ENCODE data around the gene C20orf144.

C20orf144 gene

DNA sequence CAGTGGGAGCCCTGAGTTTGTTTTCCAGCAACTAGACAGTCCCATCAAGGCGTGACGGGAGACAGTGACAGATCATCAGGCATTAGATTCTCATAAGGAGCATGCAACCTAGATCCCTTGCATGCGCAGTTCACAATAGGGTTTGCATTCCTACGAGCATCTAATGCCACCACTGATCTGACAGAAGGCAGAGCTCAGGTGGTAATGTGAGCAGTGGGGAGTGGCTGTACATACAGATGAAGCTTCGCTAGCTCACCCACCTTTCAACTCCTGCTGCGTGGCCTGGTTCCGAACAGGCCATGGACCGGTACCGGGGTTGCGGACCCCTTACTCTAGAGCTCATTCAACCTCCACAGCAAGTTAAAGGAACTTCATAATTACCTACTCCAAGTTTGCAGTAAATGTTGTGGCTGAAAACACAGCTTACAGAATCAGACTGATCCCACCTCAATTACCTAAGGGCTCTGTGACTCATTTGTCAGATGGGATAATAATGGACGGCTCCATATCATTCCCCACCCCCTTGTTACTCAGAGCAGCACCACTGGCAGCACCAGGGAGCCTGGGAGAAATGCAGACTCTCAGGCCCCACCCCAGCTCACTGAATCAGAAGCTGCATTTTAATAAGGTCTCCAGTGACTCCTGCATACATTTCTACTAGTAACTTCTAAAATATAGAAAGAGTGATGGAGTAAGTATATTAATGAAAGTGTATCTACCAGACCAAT lies 42.2 kb downstream of the C20orf144 start:
- H3K27me3 Mint-ChIP-seq (ENCODE audit: low read depth, poor library complexity), result no peaks in the 10 kb centered on the region
- no peak overlapping the region for H3K27ac Mint-ChIP-seq
- DNase-seq, result no peak
- TF ChIP-seq, protein P1, sequence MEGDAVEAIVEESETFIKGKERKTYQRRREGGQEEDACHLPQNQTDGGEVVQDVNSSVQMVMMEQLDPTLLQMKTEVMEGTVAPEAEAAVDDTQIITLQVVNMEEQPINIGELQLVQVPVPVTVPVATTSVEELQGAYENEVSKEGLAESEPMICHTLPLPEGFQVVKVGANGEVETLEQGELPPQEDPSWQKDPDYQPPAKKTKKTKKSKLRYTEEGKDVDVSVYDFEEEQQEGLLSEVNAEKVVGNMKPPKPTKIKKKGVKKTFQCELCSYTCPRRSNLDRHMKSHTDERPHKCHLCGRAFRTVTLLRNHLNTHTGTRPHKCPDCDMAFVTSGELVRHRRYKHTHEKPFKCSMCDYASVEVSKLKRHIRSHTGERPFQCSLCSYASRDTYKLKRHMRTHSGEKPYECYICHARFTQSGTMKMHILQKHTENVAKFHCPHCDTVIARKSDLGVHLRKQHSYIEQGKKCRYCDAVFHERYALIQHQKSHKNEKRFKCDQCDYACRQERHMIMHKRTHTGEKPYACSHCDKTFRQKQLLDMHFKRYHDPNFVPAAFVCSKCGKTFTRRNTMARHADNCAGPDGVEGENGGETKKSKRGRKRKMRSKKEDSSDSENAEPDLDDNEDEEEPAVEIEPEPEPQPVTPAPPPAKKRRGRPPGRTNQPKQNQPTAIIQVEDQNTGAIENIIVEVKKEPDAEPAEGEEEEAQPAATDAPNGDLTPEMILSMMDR (IDR thresholded peaks at IDR 0.05), result no peak
- peaks cover 32% of the 10 kb centered on the region for H3K9me3 Mint-ChIP-seq
- no peaks in the 10 kb centered on the region for H3K36me3 Mint-ChIP-seq (ENCODE audit: low read depth)
- H3K4me3 Mint-ChIP-seq, result no peak overlapping the region
- no peaks in the 10 kb centered on the region for H3K4me1 Mint-ChIP-seq

DNA sequence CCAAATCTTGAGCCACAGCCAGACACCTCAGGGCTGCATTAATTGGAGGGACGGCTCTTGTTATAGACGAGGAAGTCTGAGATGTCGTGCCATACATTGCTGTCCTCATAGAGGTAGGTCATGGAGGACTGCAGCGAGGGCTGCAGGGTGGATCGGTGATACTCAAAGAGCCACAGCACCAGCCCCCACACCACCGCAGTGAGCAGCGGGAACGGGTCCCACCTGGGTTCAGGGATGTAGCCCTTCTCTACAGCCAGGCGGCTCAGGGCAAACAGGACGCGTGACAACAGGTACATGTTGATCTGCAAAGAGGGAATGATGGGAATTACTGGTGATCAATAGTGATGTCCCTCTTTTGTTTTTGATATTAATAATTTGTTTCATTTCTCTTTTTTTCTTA lies 45.5 kb downstream of the C20orf144 start:
- Mint-ChIP-seq H3K36me3 (ENCODE audit: low read depth) (no peaks in the 10 kb centered on the region), H3K27me3 (ENCODE audit: low read depth, poor library complexity) (no peaks in the 10 kb centered on the region), H3K4me3 (no peak overlapping the region), H3K9me3 (peaks cover 14% of the 10 kb centered on the region), H3K27ac (no peak overlapping the region), H3K4me1 (no peaks in the 10 kb centered on the region)
- DNase-seq, result no peak
- TF ChIP-seq, protein P1 (IDR thresholded peaks at IDR 0.05), result no peak

DNA sequence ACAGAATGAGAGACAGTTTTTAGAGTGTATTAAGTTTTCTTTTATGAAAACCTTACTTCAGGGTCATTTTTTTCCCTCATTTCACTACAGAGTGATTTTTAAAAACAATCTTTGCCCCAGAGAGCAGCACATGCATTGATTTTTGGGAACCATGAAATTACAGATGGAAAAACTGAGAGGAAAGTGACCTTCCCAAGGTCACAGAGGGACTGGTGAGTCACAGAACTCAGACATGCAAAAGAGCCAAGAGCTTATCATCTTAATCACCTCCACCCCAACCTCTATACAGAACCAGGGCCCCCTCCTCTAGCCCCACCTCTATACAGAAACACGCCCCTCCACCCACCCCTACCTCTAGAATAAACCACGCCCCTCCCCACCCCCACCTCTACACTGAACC lies 47.3 kb downstream of the C20orf144 start:
- no peak overlapping the region for H3K27ac Mint-ChIP-seq
- H3K9me3 Mint-ChIP-seq, result peaks cover 2% of the 10 kb centered on the region
- no peaks in the 10 kb centered on the region for H3K36me3 Mint-ChIP-seq (ENCODE audit: low read depth)
- no peak overlapping the region for H3K4me3 Mint-ChIP-seq
- TF ChIP-seq, protein P1 (IDR thresholded peaks at IDR 0.05), result no peak
- peaks cover 3% of the 10 kb centered on the region for H3K27me3 Mint-ChIP-seq (ENCODE audit: low read depth, poor library complexity)
- DNase-seq, result no peak
- H3K4me1 Mint-ChIP-seq, result no peaks in the 10 kb centered on the region

DNA sequence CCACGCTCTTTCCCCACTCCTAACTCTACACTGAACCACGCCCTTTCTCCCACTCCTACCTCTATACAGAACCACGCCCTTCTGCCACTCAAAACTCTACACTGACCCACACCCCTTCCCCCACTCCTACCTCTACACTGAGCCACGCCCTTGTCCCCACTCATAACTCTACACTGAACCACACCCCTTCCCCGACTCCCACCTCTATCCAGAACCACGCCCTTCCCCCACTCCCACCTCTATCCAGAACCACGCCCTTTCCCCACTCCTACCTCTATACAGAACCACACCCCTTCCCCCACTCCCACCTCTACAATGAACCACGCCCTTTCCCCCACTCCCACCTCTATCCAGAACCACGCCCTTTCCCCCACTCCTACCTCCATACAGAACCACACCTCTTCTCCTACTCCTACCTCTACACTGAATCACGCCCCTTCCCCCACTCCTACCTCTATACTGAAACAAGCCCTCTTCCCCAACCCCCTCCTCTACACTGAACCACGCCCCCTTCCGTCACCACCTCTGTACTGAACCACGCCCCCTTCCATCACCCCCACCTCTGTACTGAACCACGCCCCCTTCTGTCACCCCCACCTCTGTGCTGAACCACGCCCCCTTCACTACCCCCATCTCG lies 47.9 kb downstream of the C20orf144 start:
- Mint-ChIP-seq H3K9me3 (no peaks in the 10 kb centered on the region), H3K4me1 (no peaks in the 10 kb centered on the region), H3K4me3 (no peak overlapping the region), H3K27ac (no peak overlapping the region), H3K27me3 (ENCODE audit: low read depth, poor library complexity) (peaks cover 4% of the 10 kb centered on the region), H3K36me3 (ENCODE audit: low read depth) (no peaks in the 10 kb centered on the region)
- no peak for DNase-seq
- TF ChIP-seq, protein P1 (IDR thresholded peaks at IDR 0.05), result no peak

DNA sequence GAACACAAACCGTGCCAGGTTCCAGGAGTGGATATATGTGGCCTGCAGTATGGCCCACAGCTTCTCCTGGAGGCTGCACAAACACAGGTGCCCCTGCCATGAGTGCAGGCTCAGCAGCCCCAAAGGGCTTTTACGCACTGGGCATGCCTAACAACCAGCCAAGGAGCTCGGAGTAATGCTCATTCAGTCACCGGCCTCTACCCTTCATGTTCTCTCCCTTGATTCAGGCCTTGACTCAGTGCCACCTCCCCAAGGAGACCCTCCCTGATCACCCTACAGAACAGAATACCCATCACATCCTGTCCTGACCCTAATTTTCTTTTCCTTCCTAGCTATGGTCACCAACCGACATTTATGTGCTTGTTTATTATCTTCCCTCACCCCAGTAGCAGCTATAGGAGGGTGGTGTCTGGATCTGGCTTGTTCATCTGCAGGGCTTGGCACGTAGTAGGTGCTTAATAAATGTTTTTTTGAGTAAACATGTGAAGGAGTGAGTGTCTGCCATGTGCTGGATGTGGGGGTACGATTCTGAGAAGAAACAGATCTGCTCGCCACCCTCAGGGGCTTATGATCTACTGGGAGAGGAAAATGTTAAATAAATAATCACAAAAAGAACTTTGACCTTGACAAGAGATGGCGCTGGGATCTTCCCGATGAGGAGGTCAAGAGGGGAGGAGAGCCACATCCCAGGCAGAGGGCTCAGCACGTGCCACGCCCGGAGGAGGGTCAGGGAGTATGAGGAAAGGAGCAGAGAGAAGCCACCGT lies 48.7 kb downstream of the C20orf144 start:
- no peaks in the 10 kb centered on the region for H3K4me1 Mint-ChIP-seq
- no peaks in the 10 kb centered on the region for H3K9me3 Mint-ChIP-seq
- peaks cover 4% of the 10 kb centered on the region for H3K27me3 Mint-ChIP-seq (ENCODE audit: low read depth, poor library complexity)
- no peak overlapping the region for H3K4me3 Mint-ChIP-seq
- TF ChIP-seq, protein P1 (IDR thresholded peaks at IDR 0.05), result no peak
- H3K27ac Mint-ChIP-seq, result no peak overlapping the region
- DNase-seq, result no peak
- no peaks in the 10 kb centered on the region for H3K36me3 Mint-ChIP-seq (ENCODE audit: low read depth)

All from nephron progenitor cell (in vitro differentiated cells).